ENCODE data around the gene CANT1.

Gene CANT1

DNA sequence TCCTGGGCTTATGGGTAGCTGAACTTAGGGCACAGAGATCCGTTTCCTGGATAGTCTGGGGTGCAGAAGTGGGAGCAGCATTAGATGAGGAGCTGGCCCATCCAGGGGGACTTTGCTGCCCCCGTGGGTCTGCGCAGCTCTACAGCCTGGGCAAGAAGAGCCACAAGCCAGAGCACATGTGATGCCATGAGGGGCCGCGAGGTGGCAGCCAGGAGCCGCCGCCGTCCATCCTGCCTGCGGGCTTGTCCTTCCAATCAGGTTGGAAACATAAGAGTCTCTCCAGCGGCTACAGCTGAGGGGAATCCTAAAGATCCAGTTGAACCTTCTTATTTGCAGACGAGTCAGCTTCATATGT, 36.3 kb upstream of the CANT1 start:
- H3K36me3 ChIP-seq (ENCODE audit: insufficient read depth, low read length): no peaks in the 10 kb centered on the region
- no peak overlapping the region for H3K27ac ChIP-seq
- no peak for TF ChIP-seq POLR2AphosphoS5 (IDR thresholded peaks at IDR 0.05; ENCODE audit: borderline replicate concordance, low read depth, low read length)
- no peak for TF ChIP-seq FOXP2 (optimal IDR thresholded peaks at IDR 0.05; ENCODE audit: control extremely low read depth, extremely low read length, insufficient read depth)
- TF ChIP-seq EZH2 (IDR thresholded peaks at IDR 0.05): no peak
- H3K9ac ChIP-seq (ENCODE audit: insufficient read length): no peak overlapping the region
- H3K9me3 ChIP-seq (ENCODE audit: low read depth, low read length): no peaks in the 10 kb centered on the region
- no peak overlapping the region for H3K4me3 ChIP-seq
- no peak for DNase-seq (ENCODE audit: low read depth, low spot score)

DNA sequence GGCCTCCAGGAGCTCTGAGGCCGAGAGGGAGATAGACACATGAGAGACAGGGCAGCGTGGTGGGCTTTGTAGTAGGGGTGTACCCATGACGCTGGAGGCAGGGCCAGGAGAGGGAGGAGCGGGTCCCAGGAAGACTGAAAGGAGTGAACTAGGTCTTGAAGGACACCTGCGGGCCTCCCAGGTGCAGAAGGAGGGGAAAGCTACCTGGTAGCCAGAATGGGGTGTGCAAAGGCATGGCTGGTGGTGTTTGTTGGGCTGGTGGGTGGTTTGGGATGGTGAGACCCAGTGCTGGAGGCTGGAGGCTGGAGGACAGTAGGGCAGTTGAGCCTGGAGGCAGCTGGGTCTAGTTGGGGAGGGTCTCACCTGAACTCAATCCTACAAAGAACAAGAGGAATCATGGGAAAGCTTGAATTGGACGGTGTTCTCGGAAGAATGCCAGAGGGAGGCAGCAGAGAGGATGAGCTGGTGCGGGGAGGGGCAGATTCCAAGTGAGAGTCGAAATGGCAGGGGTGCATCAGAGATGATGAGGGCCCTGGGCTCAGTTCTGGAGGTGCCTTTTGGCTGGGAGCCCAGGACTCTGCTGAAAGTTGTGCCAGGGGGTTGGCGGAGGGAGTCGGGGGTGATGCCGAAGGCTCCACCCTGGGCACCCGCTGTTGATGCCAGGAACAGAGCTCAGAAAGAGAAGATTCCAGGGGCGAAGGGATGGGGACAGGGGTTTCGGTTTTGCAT, 35.6 kb upstream of the CANT1 start:
- no peak for TF ChIP-seq FOXP2 (optimal IDR thresholded peaks at IDR 0.05; ENCODE audit: control extremely low read depth, extremely low read length, insufficient read depth)
- no peak for TF ChIP-seq EZH2 (IDR thresholded peaks at IDR 0.05)
- no peak for TF ChIP-seq POLR2AphosphoS5 (IDR thresholded peaks at IDR 0.05; ENCODE audit: borderline replicate concordance, low read depth, low read length)
- Histone ChIP-seq H3K36me3 (ENCODE audit: insufficient read depth, low read length) (no peaks in the 10 kb centered on the region), H3K9me3 (ENCODE audit: low read depth, low read length) (no peaks in the 10 kb centered on the region), H3K9ac (ENCODE audit: insufficient read length) (no peak overlapping the region), H3K27ac (no peak overlapping the region), H3K4me3 (no peak overlapping the region)
- DNase-seq (ENCODE audit: low read depth, low spot score): no peak

DNA sequence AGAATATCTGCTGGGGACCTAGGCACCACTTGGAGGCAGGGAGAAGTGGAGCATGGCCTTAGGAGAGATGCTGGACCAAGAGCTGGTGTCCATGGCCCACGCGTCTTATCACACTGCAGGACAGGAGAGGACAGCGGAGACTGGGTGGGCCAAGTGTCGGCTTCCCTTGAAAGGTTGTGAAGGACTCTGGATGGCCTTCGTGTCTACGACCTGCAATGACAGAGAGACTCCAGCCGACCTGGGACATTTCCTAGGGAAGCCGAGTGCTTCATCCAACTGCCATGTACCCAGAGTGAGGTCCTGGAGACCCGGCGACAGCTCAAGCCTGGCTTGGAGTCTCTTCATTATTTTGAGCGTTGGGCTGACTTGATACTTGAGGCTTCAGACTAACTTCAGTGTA, 34.9 kb upstream of the CANT1 start:
- no peak overlapping the region for H3K27ac ChIP-seq
- H3K9ac ChIP-seq (ENCODE audit: insufficient read length): no peak overlapping the region
- no peak for TF ChIP-seq EZH2 (IDR thresholded peaks at IDR 0.05)
- TF ChIP-seq FOXP2 (optimal IDR thresholded peaks at IDR 0.05; ENCODE audit: control extremely low read depth, extremely low read length, insufficient read depth): no peak
- no peak for TF ChIP-seq POLR2AphosphoS5 (IDR thresholded peaks at IDR 0.05; ENCODE audit: borderline replicate concordance, low read depth, low read length)
- no peaks in the 10 kb centered on the region for H3K36me3 ChIP-seq (ENCODE audit: insufficient read depth, low read length)
- H3K9me3 ChIP-seq (ENCODE audit: low read depth, low read length): no peaks in the 10 kb centered on the region
- H3K4me3 ChIP-seq: no peak overlapping the region
- no peak for DNase-seq (ENCODE audit: low read depth, low spot score)

DNA sequence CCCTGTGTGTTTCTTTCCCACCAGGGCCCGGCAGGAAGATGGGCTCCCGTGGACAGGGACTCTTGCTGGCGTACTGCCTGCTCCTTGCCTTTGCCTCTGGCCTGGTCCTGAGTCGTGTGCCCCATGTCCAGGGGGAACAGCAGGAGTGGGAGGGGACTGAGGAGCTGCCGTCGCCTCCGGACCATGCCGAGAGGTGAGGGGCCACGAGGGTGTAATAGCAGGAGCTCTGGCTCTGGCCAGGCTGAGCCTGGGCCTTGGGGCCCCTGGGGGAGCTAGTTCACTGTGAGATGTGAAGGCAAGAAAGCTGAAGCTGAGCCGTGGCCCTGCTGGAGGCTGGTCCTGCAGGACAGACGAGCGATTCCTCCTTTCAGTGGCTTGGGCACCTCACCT, 34.4 kb upstream of the CANT1 start:
- Histone ChIP-seq H3K36me3 (ENCODE audit: insufficient read depth, low read length) (no peaks in the 10 kb centered on the region), H3K27ac (no peak overlapping the region), H3K9ac (ENCODE audit: insufficient read length) (no peak overlapping the region), H3K4me3 (no peak overlapping the region), H3K9me3 (ENCODE audit: low read depth, low read length) (no peaks in the 10 kb centered on the region)
- DNase-seq (ENCODE audit: low read depth, low spot score): no peak
- TF ChIP-seq POLR2AphosphoS5 (IDR thresholded peaks at IDR 0.05; ENCODE audit: borderline replicate concordance, low read depth, low read length) (no peak), FOXP2 (optimal IDR thresholded peaks at IDR 0.05; ENCODE audit: control extremely low read depth, extremely low read length, insufficient read depth) (no peak), EZH2 (IDR thresholded peaks at IDR 0.05) (no peak)

DNA sequence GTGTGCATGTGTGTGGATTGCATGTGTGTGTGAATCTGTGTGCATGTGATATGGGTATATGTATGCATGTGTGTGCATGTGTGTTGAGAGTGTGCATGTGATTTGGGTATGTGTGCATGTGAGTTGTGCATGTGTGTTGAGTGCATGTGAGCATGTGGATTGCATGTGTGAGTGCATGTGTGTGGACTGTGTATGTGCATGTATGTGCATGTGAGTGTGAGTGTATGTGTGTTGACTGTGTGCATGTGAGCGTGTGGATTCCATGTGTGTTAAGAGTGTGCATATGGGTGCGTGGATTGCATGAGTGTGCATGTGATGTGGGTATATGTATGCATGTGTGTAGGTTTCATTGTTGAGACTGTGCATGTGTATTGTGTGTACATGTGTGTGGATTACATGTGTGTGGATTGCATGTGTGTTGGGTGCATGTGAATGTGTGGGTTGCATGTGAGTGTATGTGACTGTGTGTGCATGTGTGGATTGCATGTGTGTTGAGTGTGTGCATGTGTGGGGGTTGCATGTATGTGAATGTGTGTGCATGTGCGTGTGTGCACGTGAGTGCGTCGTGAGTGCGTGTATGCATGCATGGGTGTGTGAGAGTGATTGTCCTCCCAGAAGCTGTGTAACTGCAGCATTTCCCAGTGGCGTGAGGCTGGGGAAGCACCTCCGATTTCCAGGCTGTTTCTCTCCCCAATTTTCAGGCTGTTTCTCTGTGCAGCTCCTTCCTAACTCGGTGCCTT, 33.8 kb upstream of the CANT1 start:
- no peak for TF ChIP-seq EZH2 (IDR thresholded peaks at IDR 0.05)
- TF ChIP-seq POLR2AphosphoS5 (IDR thresholded peaks at IDR 0.05; ENCODE audit: borderline replicate concordance, low read depth, low read length): no peak
- TF ChIP-seq FOXP2 (optimal IDR thresholded peaks at IDR 0.05; ENCODE audit: control extremely low read depth, extremely low read length, insufficient read depth): no peak
- Histone ChIP-seq H3K36me3 (ENCODE audit: insufficient read depth, low read length) (no peaks in the 10 kb centered on the region), H3K4me3 (no peak overlapping the region), H3K9ac (ENCODE audit: insufficient read length) (no peak overlapping the region), H3K9me3 (ENCODE audit: low read depth, low read length) (no peaks in the 10 kb centered on the region), H3K27ac (no peak overlapping the region)
- DNase-seq (ENCODE audit: low read depth, low spot score): no peak

DNA sequence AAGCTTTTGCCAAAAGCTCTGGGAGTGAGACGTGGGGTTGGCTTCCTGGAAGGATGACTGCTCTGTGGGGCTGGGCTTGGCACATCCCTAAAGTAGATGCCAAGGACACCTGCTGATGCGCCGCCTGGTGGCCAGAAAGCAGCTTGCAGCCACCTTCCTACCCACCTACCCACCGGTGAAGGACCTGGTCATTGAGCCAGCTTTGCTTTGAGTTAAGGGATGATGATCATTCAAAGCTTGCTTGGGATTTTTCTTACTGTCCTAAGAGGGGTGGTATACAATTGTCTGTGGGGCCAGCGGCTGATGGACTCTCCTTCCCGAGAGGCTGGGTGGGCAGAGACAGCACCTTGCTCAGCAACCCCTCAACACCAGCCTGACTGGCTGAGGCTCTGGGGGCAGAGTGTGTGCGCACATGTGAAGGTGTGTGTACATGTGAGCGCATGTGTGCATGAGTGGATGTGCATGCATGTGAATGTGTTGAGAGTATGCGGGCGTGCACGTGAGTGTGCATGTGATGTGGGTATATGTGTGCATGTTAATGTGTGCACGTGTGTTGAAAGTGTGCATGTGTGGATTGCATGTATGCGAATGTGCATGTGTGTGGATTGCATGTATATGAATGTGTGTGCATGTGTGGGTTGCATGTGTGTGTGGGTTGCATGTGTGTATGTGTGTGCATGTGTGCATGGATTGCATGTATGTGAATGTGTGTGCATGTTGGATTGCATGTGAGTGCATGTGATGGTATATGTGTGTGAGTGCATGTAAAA, 33.0 kb upstream of the CANT1 start:
- TF ChIP-seq POLR2AphosphoS5 (IDR thresholded peaks at IDR 0.05; ENCODE audit: borderline replicate concordance, low read depth, low read length): no peak
- no peak for TF ChIP-seq FOXP2 (optimal IDR thresholded peaks at IDR 0.05; ENCODE audit: control extremely low read depth, extremely low read length, insufficient read depth)
- no peak for TF ChIP-seq EZH2 (IDR thresholded peaks at IDR 0.05)
- Histone ChIP-seq H3K4me3 (no peak overlapping the region), H3K9ac (ENCODE audit: insufficient read length) (no peak overlapping the region), H3K27ac (no peak overlapping the region), H3K9me3 (ENCODE audit: low read depth, low read length) (no peaks in the 10 kb centered on the region), H3K36me3 (ENCODE audit: insufficient read depth, low read length) (no peaks in the 10 kb centered on the region)
- no peak for DNase-seq (ENCODE audit: low read depth, low spot score)

DNA sequence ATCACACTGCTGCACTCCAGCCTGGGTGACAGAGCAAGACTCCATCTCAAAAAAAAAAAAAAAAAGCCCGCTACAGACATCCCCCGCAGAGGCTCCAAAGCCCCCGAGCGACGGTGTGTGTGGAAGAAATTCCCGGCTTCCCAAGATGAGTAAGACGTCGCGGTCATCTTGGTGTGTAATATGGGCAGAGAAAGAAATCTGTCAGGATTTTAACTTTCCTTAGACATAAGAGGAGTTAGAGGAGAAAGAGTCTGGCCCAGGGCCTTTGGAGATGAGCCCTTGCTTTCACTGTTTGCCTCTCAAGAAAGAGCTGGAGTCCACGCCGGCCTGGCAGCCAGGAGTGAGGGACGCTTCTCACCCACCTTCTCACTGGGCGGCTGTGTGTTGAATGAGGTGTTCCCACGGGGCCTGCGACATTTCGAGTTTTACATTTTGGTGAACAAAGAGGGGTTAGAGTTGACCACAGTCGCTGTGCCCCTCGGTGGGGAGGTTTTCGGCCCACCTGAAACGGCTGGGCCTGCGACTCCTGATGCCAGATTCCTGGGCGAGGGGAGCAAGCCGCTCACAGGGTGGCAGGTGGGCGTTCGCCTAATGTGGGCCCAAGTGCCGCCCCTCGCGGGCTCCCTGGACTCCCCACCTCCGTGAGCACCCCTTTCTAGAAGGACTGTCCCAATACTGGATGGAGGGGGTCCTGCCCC, 32.3 kb upstream of the CANT1 start:
- TF ChIP-seq EZH2 (IDR thresholded peaks at IDR 0.05): no peak
- TF ChIP-seq FOXP2 (optimal IDR thresholded peaks at IDR 0.05; ENCODE audit: control extremely low read depth, extremely low read length, insufficient read depth): no peak
- no peak for TF ChIP-seq POLR2AphosphoS5 (IDR thresholded peaks at IDR 0.05; ENCODE audit: borderline replicate concordance, low read depth, low read length)
- Histone ChIP-seq H3K27ac (no peak overlapping the region), H3K36me3 (ENCODE audit: insufficient read depth, low read length) (no peaks in the 10 kb centered on the region), H3K4me3 (no peak overlapping the region), H3K9ac (ENCODE audit: insufficient read length) (no peak overlapping the region), H3K9me3 (ENCODE audit: low read depth, low read length) (no peaks in the 10 kb centered on the region)
- no peak for DNase-seq (ENCODE audit: low read depth, low spot score)
